Activated naive CD8-positive, alpha-beta T cell (primary cell): ENCODE results near the gene SPRED2.
"Not testable (repeated sequence)": the region's sequence is repeated elsewhere in the genome, so short reads cannot be mapped to it uniquely, and the experiment has no call there.

Experiments used
- H3K27ac Mint-ChIP-seq: one replicate; pipeline ENCODE4 v1.8.0; 2021; ENCODE audit warnings: mixed read lengths
- H3K27me3 Mint-ChIP-seq: one replicate; pipeline ENCODE4 v1.8.0; 2021; ENCODE audit warnings: mixed read lengths
- H3K36me3 Mint-ChIP-seq: one replicate; pipeline ENCODE4 v1.8.0; 2021; ENCODE audit warnings: mixed read lengths
- H3K4me1 Mint-ChIP-seq: one replicate; pipeline ENCODE4 v1.8.0; 2021; ENCODE audit warnings: low read depth, mixed read lengths
- H3K4me3 Mint-ChIP-seq: one replicate; pipeline ENCODE4 v1.8.0; 2021; ENCODE audit warnings: mild to moderate bottlenecking, mixed read lengths
- H3K9me3 Mint-ChIP-seq: one replicate; pipeline ENCODE4 v1.8.0; 2021; ENCODE audit warnings: low read depth, mixed read lengths

SPRED2 gene

DNA sequence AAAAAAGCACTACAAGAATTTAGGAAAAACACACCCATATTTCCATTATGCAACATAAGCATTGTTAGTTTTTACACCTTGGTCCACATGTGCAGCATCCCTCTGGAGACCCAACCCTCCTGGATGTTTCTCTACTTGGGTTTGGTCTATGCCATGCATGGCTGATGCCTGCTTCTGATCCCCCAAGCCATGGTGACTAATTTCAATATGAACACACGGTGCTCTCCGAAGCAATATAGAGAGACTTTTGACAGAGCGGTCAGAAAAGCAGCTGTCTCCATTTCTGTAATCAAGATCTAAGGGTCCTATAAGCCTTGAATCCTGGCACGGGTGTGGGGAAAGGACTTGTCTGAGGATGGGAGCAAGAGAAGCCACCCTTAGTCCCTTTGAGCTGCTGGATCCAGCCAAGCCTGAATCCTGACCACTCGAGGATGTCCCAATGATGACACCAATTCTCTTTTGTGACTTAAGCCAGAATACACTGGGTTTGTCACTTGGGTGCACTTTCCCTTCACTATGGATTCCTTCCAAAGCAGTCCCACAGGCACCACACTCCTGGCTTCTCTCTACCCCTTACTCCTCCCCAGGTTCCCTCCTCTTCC is 113.2 kb downstream of the SPRED2 start:
- H3K36me3 Mint-ChIP-seq: peaks cover 4% of the 10 kb centered on the region
- H3K4me3 Mint-ChIP-seq: no peak overlapping the region
- no peaks in the 10 kb centered on the region for H3K27me3 Mint-ChIP-seq
- H3K27ac Mint-ChIP-seq: no peak overlapping the region
- H3K4me1 Mint-ChIP-seq: no peaks in the 10 kb centered on the region
- H3K9me3 Mint-ChIP-seq: no peaks in the 10 kb centered on the region

GRCh38 chr2:65317841-65318240 is 114.6 kb downstream of the SPRED2 start:
- Mint-ChIP-seq H3K36me3 (peaks cover 7% of the 10 kb centered on the region), H3K4me3 (no peak overlapping the region), H3K27ac (no peak overlapping the region)

DNA sequence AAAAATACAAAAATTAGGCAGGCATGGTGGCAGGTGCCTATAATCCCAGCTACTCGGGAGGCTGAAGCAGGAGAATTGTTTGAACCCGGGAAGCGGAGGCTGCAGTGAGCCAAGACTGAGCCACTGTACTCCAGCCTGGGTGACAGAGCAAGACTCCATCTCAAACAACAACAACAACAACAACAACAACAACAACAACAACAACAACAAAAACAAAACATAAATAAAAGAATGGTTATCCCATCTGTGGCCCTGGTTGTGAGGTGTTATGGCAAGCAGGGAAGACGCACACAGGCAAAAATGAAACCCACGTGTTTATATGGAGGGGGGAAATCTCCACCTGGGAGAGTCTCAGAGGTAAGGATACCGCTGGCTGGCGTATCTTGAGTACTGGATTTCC is 115.0 kb downstream of the SPRED2 start:
- not testable (repeated sequence) for H3K4me3 Mint-ChIP-seq, H3K27me3 Mint-ChIP-seq, H3K9me3 Mint-ChIP-seq

More at GRCh38 chr2:65317841-65318240, 114.6 kb downstream of the SPRED2 start:
- Mint-ChIP-seq H3K4me1 (no peaks in the 10 kb centered on the region), H3K9me3 (no peaks in the 10 kb centered on the region), H3K27me3 (no peaks in the 10 kb centered on the region)

DNA sequence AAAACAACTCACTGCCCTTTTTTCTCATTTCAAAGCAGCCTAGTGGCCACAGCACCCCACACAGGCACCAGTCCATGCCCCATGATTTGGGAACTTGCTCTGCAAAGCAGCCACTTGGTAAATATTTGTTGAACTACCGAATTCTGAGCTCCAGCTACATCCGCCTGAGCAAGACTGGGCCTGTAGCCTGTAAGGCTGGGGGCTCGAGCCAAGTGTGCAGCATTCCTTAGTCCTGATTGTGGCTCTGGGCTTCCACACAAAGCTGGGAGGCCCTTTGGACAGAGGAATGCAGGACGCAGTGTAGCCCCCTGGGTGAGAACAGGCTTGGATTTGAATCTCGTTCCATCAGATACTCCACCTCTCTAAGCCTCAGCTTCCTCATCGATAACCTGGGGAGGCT is 116.3 kb downstream of the SPRED2 start:
- H3K4me1 Mint-ChIP-seq: no peaks in the 10 kb centered on the region
- no peak overlapping the region for H3K27ac Mint-ChIP-seq
- no peak overlapping the region for H3K4me3 Mint-ChIP-seq
- H3K36me3 Mint-ChIP-seq: peaks cover 8% of the 10 kb centered on the region
- H3K27me3 Mint-ChIP-seq: no peaks in the 10 kb centered on the region
- no peaks in the 10 kb centered on the region for H3K9me3 Mint-ChIP-seq

More for the DNA sequence above, 115.0 kb downstream of the SPRED2 start:
- not testable (repeated sequence) for H3K4me1 Mint-ChIP-seq, H3K27ac Mint-ChIP-seq, H3K36me3 Mint-ChIP-seq

DNA sequence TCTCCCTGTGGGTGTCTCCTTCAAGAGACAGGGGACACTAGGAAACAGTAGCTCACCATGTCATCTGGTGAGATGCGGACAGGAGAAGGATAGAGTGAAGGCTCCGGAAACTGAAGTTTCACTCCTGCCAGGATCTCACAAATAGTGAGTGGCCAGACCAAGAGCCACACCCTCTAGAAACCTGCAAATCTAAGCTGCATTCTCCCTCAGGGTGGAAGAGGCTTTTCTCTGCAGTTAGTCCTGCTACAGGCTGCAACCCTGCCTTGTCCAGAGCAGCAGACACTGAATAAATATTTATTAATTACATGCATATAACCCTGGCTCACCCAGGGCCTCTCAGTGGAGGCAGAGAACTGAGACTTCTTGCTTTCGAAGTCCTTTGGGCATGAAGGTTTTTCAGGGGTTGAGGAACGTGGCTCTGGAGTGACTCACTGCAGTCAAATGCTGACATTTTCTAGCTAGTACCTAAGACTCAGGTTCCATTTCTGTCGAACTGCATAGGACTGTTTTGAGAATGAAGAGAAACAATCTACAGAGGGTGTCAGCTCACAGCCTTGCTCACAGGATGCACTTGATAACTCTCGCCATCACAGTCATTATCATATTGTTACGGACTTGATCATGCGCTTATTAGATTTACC is 117.5 kb downstream of the SPRED2 start:
- Mint-ChIP-seq H3K36me3 (peaks cover 8% of the 10 kb centered on the region), H3K9me3 (no peaks in the 10 kb centered on the region), H3K4me3 (no peak overlapping the region), H3K4me1 (no peaks in the 10 kb centered on the region), H3K27me3 (no peaks in the 10 kb centered on the region), H3K27ac (no peak overlapping the region)

GRCh38 chr2:65313954-65314256 is 118.5 kb downstream of the SPRED2 start:
- Mint-ChIP-seq H3K27me3 (no peaks in the 10 kb centered on the region), H3K4me3 (no peak overlapping the region), H3K36me3 (peaks cover 7% of the 10 kb centered on the region), H3K9me3 (no peaks in the 10 kb centered on the region), H3K4me1 (no peaks in the 10 kb centered on the region), H3K27ac (no peak overlapping the region)

- H3K9me3 Mint-ChIP-seq: no peaks in the 10 kb centered on the region
- H3K4me1 Mint-ChIP-seq: no peaks in the 10 kb centered on the region
- H3K27me3 Mint-ChIP-seq: no peaks in the 10 kb centered on the region
- H3K27ac Mint-ChIP-seq: no peak overlapping the region
- peaks cover 7% of the 10 kb centered on the region for H3K36me3 Mint-ChIP-seq
- no peak overlapping the region for H3K4me3 Mint-ChIP-seq
These were observed 119.1 kb downstream of the SPRED2 start for GRCh38 chr2:65313126-65313953.

DNA sequence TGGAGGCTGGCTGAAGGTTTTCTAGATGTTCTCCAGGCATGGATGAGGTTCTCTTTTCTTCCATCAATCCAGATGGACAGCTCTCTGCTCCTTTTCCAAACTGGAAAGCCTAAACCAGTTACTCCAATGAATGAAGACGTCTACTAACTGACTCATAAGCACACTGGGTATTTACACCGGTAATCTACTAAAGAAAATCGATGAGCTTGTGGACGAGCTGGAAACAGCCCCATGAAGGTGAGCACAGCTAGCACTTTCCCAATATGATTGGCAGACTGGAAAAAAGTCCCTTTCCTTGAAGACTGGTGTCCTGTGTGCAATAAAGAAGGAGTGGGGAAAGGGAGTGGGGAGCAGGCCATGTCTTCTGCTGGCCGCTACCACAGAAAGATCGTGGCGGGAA is 120.8 kb downstream of the SPRED2 start:
- no peak overlapping the region for H3K27ac Mint-ChIP-seq
- no peaks in the 10 kb centered on the region for H3K9me3 Mint-ChIP-seq
- no peak overlapping the region for H3K4me3 Mint-ChIP-seq
- H3K27me3 Mint-ChIP-seq: no peaks in the 10 kb centered on the region
- H3K4me1 Mint-ChIP-seq: no peaks in the 10 kb centered on the region
- H3K36me3 Mint-ChIP-seq: peaks cover 7% of the 10 kb centered on the region

DNA sequence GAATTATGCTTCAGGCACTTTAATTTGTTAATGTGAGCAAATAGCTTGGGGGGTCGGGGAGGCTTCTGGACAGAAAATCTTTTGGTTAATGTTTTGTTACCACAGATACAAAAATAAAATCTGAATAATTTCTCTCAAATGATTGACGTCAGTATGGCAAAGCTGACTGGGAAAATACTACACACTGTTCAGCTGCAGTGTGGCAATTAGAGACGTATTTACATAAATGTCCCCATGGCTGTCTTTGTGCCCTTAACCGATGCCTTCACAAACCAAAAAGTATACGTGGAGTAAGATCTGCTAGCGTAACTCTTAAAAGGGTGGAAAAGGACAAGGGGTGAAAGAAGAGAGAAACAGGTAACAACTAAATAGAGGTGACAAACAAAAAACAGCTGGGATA is 121.3 kb downstream of the SPRED2 start:
- no peaks in the 10 kb centered on the region for H3K9me3 Mint-ChIP-seq
- peaks cover 7% of the 10 kb centered on the region for H3K36me3 Mint-ChIP-seq
- no peak overlapping the region for H3K4me3 Mint-ChIP-seq
- no peak overlapping the region for H3K27ac Mint-ChIP-seq
- H3K27me3 Mint-ChIP-seq: no peaks in the 10 kb centered on the region
- no peaks in the 10 kb centered on the region for H3K4me1 Mint-ChIP-seq

GRCh38 chr2:65309699-65310098 is 122.7 kb downstream of the SPRED2 start:
- H3K4me1 Mint-ChIP-seq: no peaks in the 10 kb centered on the region

DNA sequence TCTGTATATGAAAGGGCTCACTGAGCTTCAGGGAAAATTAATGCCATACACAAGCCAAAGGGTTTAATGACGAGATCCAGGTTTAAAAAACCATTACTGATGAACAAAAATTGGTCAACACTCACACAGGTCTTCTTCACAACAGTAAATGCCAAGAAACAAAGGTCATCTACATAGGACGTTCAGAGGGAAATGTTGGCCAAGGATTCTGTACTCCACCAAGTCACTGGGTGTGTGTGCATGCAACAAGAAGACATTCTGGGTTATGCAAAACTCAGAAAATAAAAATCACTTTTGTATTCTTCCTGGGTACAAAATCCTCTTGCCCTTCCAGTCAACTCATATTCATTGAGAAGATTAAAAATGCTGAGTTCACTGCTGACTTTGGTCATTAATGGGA is 126.5 kb downstream of the SPRED2 start:
- H3K4me3 Mint-ChIP-seq: no peak overlapping the region
- H3K27ac Mint-ChIP-seq: no peak overlapping the region
- H3K27me3 Mint-ChIP-seq: peaks cover 2% of the 10 kb centered on the region
- H3K36me3 Mint-ChIP-seq: no peaks in the 10 kb centered on the region
- H3K9me3 Mint-ChIP-seq: no peaks in the 10 kb centered on the region
- H3K4me1 Mint-ChIP-seq: peaks cover 23% of the 10 kb centered on the region

More at GRCh38 chr2:65309699-65310098, 122.7 kb downstream of the SPRED2 start:
- Mint-ChIP-seq H3K4me3 (no peak overlapping the region), H3K36me3 (peaks cover 7% of the 10 kb centered on the region), H3K27me3 (no peaks in the 10 kb centered on the region), H3K9me3 (no peaks in the 10 kb centered on the region), H3K27ac (no peak overlapping the region)

GRCh38 chr2:65300761-65301711 is 131.4 kb downstream of the SPRED2 start:
- peaks cover 6% of the 10 kb centered on the region for H3K27me3 Mint-ChIP-seq
- H3K36me3 Mint-ChIP-seq: no peaks in the 10 kb centered on the region
- peak overlapping the region; percentile 83 for H3K4me3 Mint-ChIP-seq
- peaks cover 42% of the 10 kb centered on the region for H3K4me1 Mint-ChIP-seq
- H3K9me3 Mint-ChIP-seq: no peaks in the 10 kb centered on the region
- peak overlapping the region; percentile 96 for H3K27ac Mint-ChIP-seq

DNA sequence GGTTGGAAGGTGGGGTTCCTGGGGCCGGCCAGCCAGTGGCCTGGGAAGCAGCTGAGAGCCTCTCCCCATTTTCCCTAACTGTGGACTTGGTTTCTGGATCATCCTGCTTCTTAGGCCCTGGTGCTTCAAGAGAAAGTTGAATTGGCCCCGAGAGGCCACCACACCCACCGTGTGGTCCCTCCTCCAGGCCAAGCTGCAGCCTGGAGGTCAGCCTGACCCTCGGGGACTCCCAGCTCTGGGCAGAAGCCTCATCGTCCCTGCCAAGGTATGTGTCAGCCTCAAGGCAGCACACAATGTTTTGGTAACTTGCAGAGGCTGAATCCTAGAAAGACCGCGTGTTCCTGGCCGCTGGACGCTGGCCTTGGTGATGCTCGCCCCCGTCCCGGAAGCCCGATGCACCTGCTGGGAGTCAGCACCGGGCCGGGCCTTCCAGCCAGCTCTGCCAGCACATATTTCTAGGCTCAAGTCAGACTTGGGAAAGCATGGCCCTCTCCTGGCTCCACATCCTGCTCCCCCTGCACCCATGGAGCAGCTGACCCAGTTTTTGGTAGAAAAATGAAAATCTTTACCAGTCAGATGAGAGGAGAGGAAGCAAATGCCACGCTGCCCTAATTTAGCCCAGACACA is 132.2 kb downstream of the SPRED2 start:
- no peaks in the 10 kb centered on the region for H3K36me3 Mint-ChIP-seq
- H3K4me3 Mint-ChIP-seq: peak overlapping the region; percentile 83
- H3K9me3 Mint-ChIP-seq: no peaks in the 10 kb centered on the region
- H3K27ac Mint-ChIP-seq: peak overlapping the region; percentile 96
- H3K4me1 Mint-ChIP-seq: peaks cover 42% of the 10 kb centered on the region
- H3K27me3 Mint-ChIP-seq: peaks cover 6% of the 10 kb centered on the region

- Mint-ChIP-seq H3K27me3 (peaks cover 8% of the 10 kb centered on the region), H3K27ac (peak overlapping the region; percentile 86), H3K4me3 (peak overlapping the region; percentile 70)
These were observed 133.2 kb downstream of the SPRED2 start for GRCh38 chr2:65299246-65299645.

More at GRCh38 chr2:65299246-65299645, 133.2 kb downstream of the SPRED2 start:
- no peaks in the 10 kb centered on the region for H3K36me3 Mint-ChIP-seq
- H3K4me1 Mint-ChIP-seq: peaks cover 42% of the 10 kb centered on the region
- no peaks in the 10 kb centered on the region for H3K9me3 Mint-ChIP-seq
